Sigmoid colon (tissue), 3 donors: ENCODE results near the gene OPN3.

ENCODE experiments used
- CTCF ChIP-seq, 4 experiments: fragments of 450-650 bp in 3 of 4; fragments of 200-600 bp in 1 of 4; IDR thresholded peaks; one replicate each; pipeline ENCODE4 v1.5.1; 2016 to 2019; ENCODE audit warnings: antibody characterized with exemption in 4 of 4, mild to moderate bottlenecking in 3 of 4, moderate library complexity in 2 of 4
- POLR2A ChIP-seq, 2 donors: fragments of 450-650 bp; IDR thresholded peaks; one replicate each; pipeline ENCODE4 v1.6.1; 2016; ENCODE audit warnings: antibody characterized with exemption in 2 of 2, mild to moderate bottlenecking in 2 of 2, moderate library complexity in 2 of 2

- TF ChIP-seq CTCF (IDR thresholded peaks at IDR 0.05) (no peak), POLR2A (IDR thresholded peaks at IDR 0.05) (no peak)
Measured at GRCh38 chr1:241677201-241677600, 37.0 kb upstream of the OPN3 start.
